ENCODE measurements around the gene RGMA.
A peak's percentile ranks its signal among the peaks of the same experiment; 100 is the strongest.

The RGMA gene

GRCh38 chr15:93081399-93081798 is 7.6 kb downstream of the RGMA start:
- no peak overlapping the region for H3K27ac ChIP-seq
- TF ChIP-seq CTCF (conservative IDR thresholded peaks at IDR 0.05), result no peak

GRCh38 chr15:93080451-93080850 is 8.6 kb downstream of the RGMA start:
- no peak for TF ChIP-seq CTCF (conservative IDR thresholded peaks at IDR 0.05)
- no peak overlapping the region for H3K27ac ChIP-seq

GRCh38 chr15:93076875-93077274 is 12.1 kb downstream of the RGMA start:
- no peak for TF ChIP-seq CTCF (conservative IDR thresholded peaks at IDR 0.05)
- no peak overlapping the region for H3K27ac ChIP-seq

- no peak for TF ChIP-seq CTCF (conservative IDR thresholded peaks at IDR 0.05)
Measured at GRCh38 chr15:93076217-93076616, 12.8 kb downstream of the RGMA start.

GRCh38 chr15:93074599-93074998 is 14.4 kb downstream of the RGMA start:
- TF ChIP-seq CTCF (conservative IDR thresholded peaks at IDR 0.05), result no peak
- no peak overlapping the region for H3K27ac ChIP-seq

More at GRCh38 chr15:93076217-93076616, 12.8 kb downstream of the RGMA start:
- H3K27ac ChIP-seq, result no peak overlapping the region

- no peak for TF ChIP-seq CTCF (conservative IDR thresholded peaks at IDR 0.05)
- peak overlapping the region; percentile 39; the same call in 1 of the 2 replicates for H3K27ac ChIP-seq
Measured at GRCh38 chr15:93073465-93073952, 15.5 kb downstream of the RGMA start.

- H3K27ac ChIP-seq, result peak overlapping the region; percentile 39; the same call in 1 of the 2 replicates
- peak; percentile 29; the same call in 1 of the 2 replicates for TF ChIP-seq CTCF (conservative IDR thresholded peaks at IDR 0.05)
Measured at GRCh38 chr15:93072411-93073394, 16.3 kb downstream of the RGMA start.
